ENCODE measurements around the gene CFAP206. TPM values are rescaled to one million over a fixed set of nuclear protein-coding genes. Genes with fewer than 3 reads are reported as not detected.

The CFAP206 gene
- total and polyA plus RNA-seq, 5 donors from 2014 or later = not detected

GRCh38 chr6:87430499-87430898 lies 22.7 kb downstream of the CFAP206 start:
- H3K4me3 ChIP-seq (ENCODE audit: low read depth, low read length) = no peak overlapping the region
- Mint-ChIP-seq H3K4me1 (no peaks in the 10 kb centered on the region), H3K4me3 (no peak overlapping the region), H3K9me3 (peaks cover 0 to 1% (median 0%) of the 10 kb centered on the region in 7 donors), H3K27me3 (peaks cover 24% of the 10 kb centered on the region), H3K36me3 (no peaks in the 10 kb centered on the region), H3K27ac (no peak overlapping the region)
- no peak for ATAC-seq (ENCODE audit: low read depth in 2 of 2)
- DNase-seq = no peak
- H3K9me3 ChIP-seq (ENCODE audit: control insufficient read depth in 2 of 2, low read length in 2 of 2) = no peaks in the 10 kb centered on the region
- H3K27me3 ChIP-seq (ENCODE audit: control insufficient read depth, insufficient read depth, low read length) = peaks cover 8% of the 10 kb centered on the region
- no peak overlapping the region for H3K27ac ChIP-seq (ENCODE audit: insufficient read depth, low read length, poor library complexity, severe bottlenecking)
- no peaks in the 10 kb centered on the region for H3K4me1 ChIP-seq (ENCODE audit: control insufficient read depth, insufficient read depth, low read length, poor library complexity, severe bottlenecking)
- H3K36me3 ChIP-seq (ENCODE audit: control insufficient read depth, insufficient read depth, low read length) = no peaks in the 10 kb centered on the region

DNA sequence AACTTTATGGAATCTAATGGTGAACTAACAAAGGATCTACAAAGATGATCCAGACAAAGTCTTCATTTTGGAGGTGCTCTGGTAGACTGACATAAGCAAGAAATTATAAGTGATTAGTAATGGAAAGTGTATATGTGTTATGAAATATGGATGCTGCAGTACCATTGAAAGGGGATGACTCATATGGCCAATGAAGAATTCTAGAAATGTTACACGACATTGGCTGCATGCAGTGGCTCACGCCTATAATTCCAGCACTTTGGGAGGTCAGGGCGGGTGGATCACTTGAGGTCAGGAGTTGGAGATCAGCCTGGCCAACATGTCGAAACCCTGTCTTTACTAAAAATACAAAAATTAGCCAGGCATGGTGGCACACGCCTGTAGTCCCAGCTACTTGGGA lies 23.5 kb downstream of the CFAP206 start:
- no peak overlapping the region for H3K27ac ChIP-seq (ENCODE audit: insufficient read depth, low read length, poor library complexity, severe bottlenecking)
- Mint-ChIP-seq H3K9me3 (peaks cover 0 to 2% (median 0%) of the 10 kb centered on the region in 7 donors), H3K4me3 (no peak overlapping the region), H3K4me1 (no peaks in the 10 kb centered on the region), H3K36me3 (no peaks in the 10 kb centered on the region), H3K27me3 (peaks cover 24% of the 10 kb centered on the region), H3K27ac (peak overlapping the region in 1 of 3 donors; percentile 32)
- no peak for ATAC-seq (ENCODE audit: low read depth in 2 of 2)
- H3K27me3 ChIP-seq (ENCODE audit: control insufficient read depth, insufficient read depth, low read length) = peaks cover 8% of the 10 kb centered on the region
- H3K4me1 ChIP-seq (ENCODE audit: control insufficient read depth, insufficient read depth, low read length, poor library complexity, severe bottlenecking) = no peaks in the 10 kb centered on the region
- DNase-seq = no peak
- no peak overlapping the region for H3K4me3 ChIP-seq (ENCODE audit: low read depth, low read length)
- no peaks in the 10 kb centered on the region for H3K36me3 ChIP-seq (ENCODE audit: control insufficient read depth, insufficient read depth, low read length)
- no peaks in the 10 kb centered on the region for H3K9me3 ChIP-seq (ENCODE audit: control insufficient read depth in 2 of 2, low read length in 2 of 2)

DNA sequence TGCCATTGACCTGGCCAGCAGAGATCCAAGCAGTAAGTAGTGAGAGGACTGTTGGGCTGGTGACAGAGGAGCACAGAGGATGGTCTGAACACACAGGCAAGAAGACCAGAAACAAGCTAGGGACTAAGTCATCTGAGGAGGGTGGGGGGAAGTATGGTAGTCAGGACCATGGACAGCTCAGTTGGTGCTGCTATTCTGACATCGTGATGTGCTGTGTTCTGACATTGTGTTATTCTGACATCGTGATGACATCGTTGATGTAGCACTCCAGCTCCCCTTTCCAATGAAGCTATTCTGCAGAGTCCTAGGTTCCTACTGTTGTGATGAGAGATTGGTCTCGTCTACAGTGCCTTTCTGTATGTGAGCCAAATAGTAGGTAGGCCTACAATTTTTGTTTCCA lies 28.7 kb downstream of the CFAP206 start:
- peak; percentile 34 to 52 for ATAC-seq (ENCODE audit: low read depth in 2 of 2)
- no peaks in the 10 kb centered on the region for H3K4me1 Mint-ChIP-seq

GRCh38 chr6:87441711-87442110 lies 33.9 kb downstream of the CFAP206 start:
- Histone ChIP-seq H3K9me3 (ENCODE audit: control insufficient read depth in 2 of 2, low read length in 2 of 2) (no peaks in the 10 kb centered on the region), H3K36me3 (ENCODE audit: control insufficient read depth, insufficient read depth, low read length) (no peaks in the 10 kb centered on the region), H3K4me1 (ENCODE audit: control insufficient read depth, insufficient read depth, low read length, poor library complexity, severe bottlenecking) (no peaks in the 10 kb centered on the region), H3K27ac (ENCODE audit: insufficient read depth, low read length, poor library complexity, severe bottlenecking) (no peak overlapping the region), H3K4me3 (ENCODE audit: low read depth, low read length) (no peak overlapping the region), H3K27me3 (ENCODE audit: control insufficient read depth, insufficient read depth, low read length) (peaks cover 1% of the 10 kb centered on the region)
- peaks cover 0 to 10% (median 4%) of the 10 kb centered on the region in 7 donors for H3K9me3 Mint-ChIP-seq
- no peak overlapping the region for H3K4me3 Mint-ChIP-seq
- ATAC-seq (ENCODE audit: low read depth in 2 of 2) (no peak), DNase-seq (no peak)
- H3K27me3 Mint-ChIP-seq = peaks cover 34% of the 10 kb centered on the region
- H3K36me3 Mint-ChIP-seq = no peaks in the 10 kb centered on the region
- H3K4me1 Mint-ChIP-seq = no peaks in the 10 kb centered on the region
- H3K27ac Mint-ChIP-seq = no peak overlapping the region

More for the DNA sequence above, 28.7 kb downstream of the CFAP206 start:
- no peaks in the 10 kb centered on the region for H3K36me3 ChIP-seq (ENCODE audit: control insufficient read depth, insufficient read depth, low read length)
- no peaks in the 10 kb centered on the region for H3K36me3 Mint-ChIP-seq
- H3K27me3 Mint-ChIP-seq = peaks cover 15% of the 10 kb centered on the region
- no peaks in the 10 kb centered on the region for H3K27me3 ChIP-seq (ENCODE audit: control insufficient read depth, insufficient read depth, low read length)
- H3K4me3 Mint-ChIP-seq = no peak overlapping the region
- no peaks in the 10 kb centered on the region for H3K4me1 ChIP-seq (ENCODE audit: control insufficient read depth, insufficient read depth, low read length, poor library complexity, severe bottlenecking)
- H3K9me3 Mint-ChIP-seq = peaks cover 0 to 4% (median 0%) of the 10 kb centered on the region in 7 donors
- no peak overlapping the region for H3K4me3 ChIP-seq (ENCODE audit: low read depth, low read length)
- DNase-seq = peak; percentile 6 to 65 (median 49)
- H3K9me3 ChIP-seq (ENCODE audit: control insufficient read depth in 2 of 2, low read length in 2 of 2) = no peaks in the 10 kb centered on the region
- H3K27ac Mint-ChIP-seq = no peak overlapping the region
- H3K27ac ChIP-seq (ENCODE audit: insufficient read depth, low read length, poor library complexity, severe bottlenecking) = no peak overlapping the region

DNA sequence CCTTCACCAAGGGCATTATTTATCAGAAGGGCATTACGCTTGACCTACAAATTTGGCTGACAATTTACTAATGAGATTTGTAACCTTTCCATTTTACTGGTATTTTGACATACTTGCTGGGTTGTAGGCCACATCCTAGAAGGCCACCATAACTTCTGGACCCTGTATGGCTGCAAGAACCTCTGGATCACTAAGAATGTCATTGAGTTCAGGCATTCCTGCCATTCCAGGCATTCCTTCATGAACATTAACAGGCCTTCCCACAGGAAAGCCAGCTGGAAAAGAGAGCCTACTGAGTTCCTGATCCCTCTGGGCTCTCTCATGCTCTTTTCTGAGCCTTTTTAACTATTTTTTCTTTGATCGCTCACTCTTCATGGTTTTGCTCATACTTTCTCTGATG lies 36.6 kb downstream of the CFAP206 start:
- Mint-ChIP-seq H3K36me3 (no peaks in the 10 kb centered on the region), H3K27me3 (peaks cover 47% of the 10 kb centered on the region), H3K9me3 (peaks cover 0 to 10% (median 4%) of the 10 kb centered on the region in 7 donors), H3K4me1 (no peaks in the 10 kb centered on the region), H3K4me3 (no peak overlapping the region), H3K27ac (no peak overlapping the region)
- ATAC-seq (ENCODE audit: low read depth in 2 of 2) = no peak
- Histone ChIP-seq H3K4me3 (ENCODE audit: low read depth, low read length) (no peak overlapping the region), H3K27me3 (ENCODE audit: control insufficient read depth, insufficient read depth, low read length) (peaks cover 7% of the 10 kb centered on the region), H3K9me3 (ENCODE audit: control insufficient read depth in 2 of 2, low read length in 2 of 2) (no peaks in the 10 kb centered on the region), H3K4me1 (ENCODE audit: control insufficient read depth, insufficient read depth, low read length, poor library complexity, severe bottlenecking) (no peaks in the 10 kb centered on the region), H3K36me3 (ENCODE audit: control insufficient read depth, insufficient read depth, low read length) (no peaks in the 10 kb centered on the region), H3K27ac (ENCODE audit: insufficient read depth, low read length, poor library complexity, severe bottlenecking) (no peak overlapping the region)
- DNase-seq = no peak

DNA sequence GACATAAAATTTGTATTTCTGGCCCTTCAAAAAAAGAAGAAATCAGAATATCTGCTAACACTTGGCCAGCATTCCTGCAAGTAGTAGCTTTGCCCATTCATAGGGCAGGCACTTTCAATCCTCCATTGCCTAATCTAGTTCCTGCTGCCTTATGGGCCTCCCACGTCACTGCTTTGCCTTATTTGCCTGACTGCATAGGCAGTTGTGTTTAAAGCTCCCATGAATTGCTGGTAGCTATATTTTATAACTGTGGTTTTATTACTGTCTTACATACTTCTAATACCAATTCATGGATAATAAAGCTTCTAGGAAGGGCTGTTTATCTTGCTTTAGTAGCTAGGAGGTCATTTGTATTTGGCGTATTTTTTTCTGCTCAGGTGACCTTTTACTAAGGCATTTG lies 57.3 kb downstream of the CFAP206 start:
- Mint-ChIP-seq H3K9me3 (peaks cover 0 to 9% (median 3%) of the 10 kb centered on the region in 7 donors), H3K27ac (no peak overlapping the region), H3K4me1 (peaks cover 0 to 4% (median 0%) of the 10 kb centered on the region in 4 donors), H3K27me3 (peaks cover 37% of the 10 kb centered on the region), H3K36me3 (peaks cover 4% of the 10 kb centered on the region), H3K4me3 (no peak overlapping the region)
- Histone ChIP-seq H3K27ac (ENCODE audit: insufficient read depth, low read length, poor library complexity, severe bottlenecking) (no peak overlapping the region), H3K27me3 (ENCODE audit: control insufficient read depth, insufficient read depth, low read length) (peaks cover 24% of the 10 kb centered on the region), H3K36me3 (ENCODE audit: control insufficient read depth, insufficient read depth, low read length) (no peaks in the 10 kb centered on the region), H3K9me3 (ENCODE audit: control insufficient read depth in 2 of 2, low read length in 2 of 2) (peaks cover 6% of the 10 kb centered on the region in 2 experiments), H3K4me1 (ENCODE audit: control insufficient read depth, insufficient read depth, low read length, poor library complexity, severe bottlenecking) (no peaks in the 10 kb centered on the region), H3K4me3 (ENCODE audit: low read depth, low read length) (no peak overlapping the region)
- DNase-seq (no peak), ATAC-seq (ENCODE audit: low read depth in 2 of 2) (no peak)

- DNase-seq = peak; percentile 77 to 90 (median 88)
- Histone ChIP-seq H3K4me1 (ENCODE audit: control insufficient read depth, insufficient read depth, low read length, poor library complexity, severe bottlenecking) (peaks cover 8% of the 10 kb centered on the region), H3K9me3 (ENCODE audit: control insufficient read depth in 2 of 2, low read length in 2 of 2) (no peaks in the 10 kb centered on the region), H3K36me3 (ENCODE audit: control insufficient read depth, insufficient read depth, low read length) (peaks cover 5% of the 10 kb centered on the region), H3K4me3 (ENCODE audit: low read depth, low read length) (peak within 1 kb of the TSS; percentile 94), H3K27ac (ENCODE audit: insufficient read depth, low read length, poor library complexity, severe bottlenecking) (peak within 1 kb of the TSS; percentile 89), H3K27me3 (ENCODE audit: control insufficient read depth, insufficient read depth, low read length) (peaks cover 5% of the 10 kb centered on the region)
- H3K9me3 Mint-ChIP-seq = no peaks in the 10 kb centered on the region
- H3K36me3 Mint-ChIP-seq = no peaks in the 10 kb centered on the region
- H3K4me3 Mint-ChIP-seq = peak within 1 kb of the TSS; percentile 90 to 99 (median 98)
- H3K27ac Mint-ChIP-seq = peak within 1 kb of the TSS; percentile 98 to 100 (median 100)
- peaks cover 5% of the 10 kb centered on the region for H3K27me3 Mint-ChIP-seq
- H3K4me1 Mint-ChIP-seq = peaks cover 9 to 31% (median 22%) of the 10 kb centered on the region in 4 donors
- ATAC-seq (ENCODE audit: low read depth in 2 of 2) = peak; percentile 95
Measured at GRCh38 chr6:87472525-87473418, 65.0 kb downstream of the CFAP206 start, which contains the start of gene SLC35A1. TSS of gene SLC35A1 (plus strand) at chr6:87472974. CDS start at chr6:87473004, 30 bp downstream.
